Neural progenitor cell (in vitro differentiated cells): ENCODE data around the gene WDR54. TPM values are rescaled to one million over a fixed set of nuclear protein-coding genes. Genes with fewer than 3 reads are reported as not detected.
A peak's percentile ranks its signal among the peaks of the same experiment; 100 is the strongest.

ENCODE experiments used
- DNase-seq: peaks from one replicate; pipeline ENCODE4 v3.0.0-alpha.2; 2016; ENCODE audit warnings: low spot score
- H2AFZ ChIP-seq: fragments of 200-600 bp; sonication (generic); replicated peaks from 2 replicates; pipeline ENCODE4 v1.6.1; 2016; ENCODE audit warnings: antibody characterized with exemption
- H3F3A ChIP-seq: fragments of 200-600 bp; sonication (generic); 2 replicates; pipeline ENCODE4 v1.6.1; 2016; ENCODE audit warnings: antibody characterized with exemption, low read depth
- H3K27ac ChIP-seq: fragments of 200-600 bp; sonication (generic); 2 replicates; pipeline ENCODE4 v1.5.1; 2016; ENCODE audit warnings: mild to moderate bottlenecking
- H3K27me3 ChIP-seq: fragments of 200-600 bp; sonication (generic); 2 replicates; pipeline ENCODE4 v1.6.1; 2016; ENCODE audit warnings: mild to moderate bottlenecking, moderate library complexity
- H3K36me3 ChIP-seq: fragments of 200-600 bp; sonication (generic); 2 replicates; pipeline ENCODE4 v1.5.1; 2016
- H3K4me1 ChIP-seq: fragments of 200-600 bp; sonication (generic); 2 replicates; pipeline ENCODE4 v1.6.1; 2016; ENCODE audit warnings: mixed run types
- H3K4me2 ChIP-seq: fragments of 200-600 bp; sonication (generic); 2 replicates; pipeline ENCODE4 v1.6.1; 2016
- H3K4me3 ChIP-seq: fragments of 200-600 bp; sonication (generic); 2 replicates; pipeline ENCODE4 v1.5.1; 2016
- H3K79me2 ChIP-seq: fragments of 200-600 bp; sonication (generic); 2 replicates; pipeline ENCODE4 v1.6.1; 2016; ENCODE audit warnings: low read depth
- H3K9ac ChIP-seq: fragments of 200-600 bp; sonication (generic); 2 replicates; pipeline ENCODE4 v1.6.1; 2016
- H3K9me3 ChIP-seq: fragments of 200-600 bp; sonication (generic); 2 replicates; pipeline ENCODE4 v1.5.1; 2016; ENCODE audit warnings: low read depth
- H4K20me1 ChIP-seq: fragments of 200-600 bp; sonication (generic); 2 replicates; pipeline ENCODE4 v1.6.1; 2016; ENCODE audit warnings: low read depth
- H3K27ac Mint-ChIP-seq: 3 replicates; pipeline ENCODE4 v1.8.0; 2021; ENCODE audit warnings: mixed read lengths
- H3K27me3 Mint-ChIP-seq: 2 replicates; pipeline ENCODE4 v1.8.0; 2022; ENCODE audit warnings: low read depth, mild to moderate bottlenecking, inconsistent platforms, moderate library complexity, mixed read lengths; ENCODE audit not compliant: insufficient read depth
- H3K36me3 Mint-ChIP-seq: 3 replicates; pipeline ENCODE4 v1.8.0; 2021; ENCODE audit warnings: mixed read lengths
- H3K4me1 Mint-ChIP-seq: 3 replicates; pipeline ENCODE4 v1.8.0; 2021; ENCODE audit warnings: mixed read lengths
- H3K4me3 Mint-ChIP-seq: 3 replicates; pipeline ENCODE4 v1.8.0; 2021; ENCODE audit warnings: mild to moderate bottlenecking, moderate library complexity, mixed read lengths
- H3K9me3 Mint-ChIP-seq: 3 replicates; pipeline ENCODE4 v1.8.0; 2020; ENCODE audit warnings: mixed read lengths
- EZH2 ChIP-seq: fragments of 200-600 bp; sonication (generic); IDR thresholded peaks from 2 replicates; pipeline ENCODE4 v1.6.1; 2017; ENCODE audit warnings: antibody characterized with exemption, mild to moderate bottlenecking, moderate library complexity
- EZH2phosphoT487 ChIP-seq: fragments of 200-600 bp; sonication (generic); IDR thresholded peaks from 2 replicates; pipeline ENCODE4 v1.6.1; 2017; ENCODE audit warnings: antibody characterized with exemption
- total RNA-seq: library from RNA; depleted of rRNA; stranded (reverse); fragments of >200 nt; gene quantifications from 2 replicates; pipeline ENCODE4 v1.2.3, GENCODE V29; 2015; ENCODE audit warnings: low replicate concordance
- TF ChIP-seq, protein P1 (sequence below): fragments of 200-600 bp; sonication (generic); IDR thresholded peaks from 2 replicates; pipeline ENCODE4 v1.5.1; 2017; ENCODE audit warnings: antibody characterized with exemption, mild to moderate bottlenecking

Gene WDR54
- total RNA-seq, 1 donor from 2014 or later: 88.1 TPM

- H3K4me1 Mint-ChIP-seq: peaks cover 31% of the 10 kb centered on the region
- no peaks in the 10 kb centered on the region for H3K36me3 ChIP-seq
- no peaks in the 10 kb centered on the region for H3K27me3 ChIP-seq
- peaks cover 12% of the 10 kb centered on the region for H3K36me3 Mint-ChIP-seq
- no peak overlapping the region for H2AFZ ChIP-seq
- TF ChIP-seq, protein P1, sequence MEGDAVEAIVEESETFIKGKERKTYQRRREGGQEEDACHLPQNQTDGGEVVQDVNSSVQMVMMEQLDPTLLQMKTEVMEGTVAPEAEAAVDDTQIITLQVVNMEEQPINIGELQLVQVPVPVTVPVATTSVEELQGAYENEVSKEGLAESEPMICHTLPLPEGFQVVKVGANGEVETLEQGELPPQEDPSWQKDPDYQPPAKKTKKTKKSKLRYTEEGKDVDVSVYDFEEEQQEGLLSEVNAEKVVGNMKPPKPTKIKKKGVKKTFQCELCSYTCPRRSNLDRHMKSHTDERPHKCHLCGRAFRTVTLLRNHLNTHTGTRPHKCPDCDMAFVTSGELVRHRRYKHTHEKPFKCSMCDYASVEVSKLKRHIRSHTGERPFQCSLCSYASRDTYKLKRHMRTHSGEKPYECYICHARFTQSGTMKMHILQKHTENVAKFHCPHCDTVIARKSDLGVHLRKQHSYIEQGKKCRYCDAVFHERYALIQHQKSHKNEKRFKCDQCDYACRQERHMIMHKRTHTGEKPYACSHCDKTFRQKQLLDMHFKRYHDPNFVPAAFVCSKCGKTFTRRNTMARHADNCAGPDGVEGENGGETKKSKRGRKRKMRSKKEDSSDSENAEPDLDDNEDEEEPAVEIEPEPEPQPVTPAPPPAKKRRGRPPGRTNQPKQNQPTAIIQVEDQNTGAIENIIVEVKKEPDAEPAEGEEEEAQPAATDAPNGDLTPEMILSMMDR: peak; percentile 16
- no peak for TF ChIP-seq EZH2phosphoT487
- H3K27me3 Mint-ChIP-seq: peaks cover 15% of the 10 kb centered on the region
- H3K27ac Mint-ChIP-seq: no peak overlapping the region
- peaks cover 15% of the 10 kb centered on the region for H3K4me1 ChIP-seq
- H3K4me2 ChIP-seq: no peak overlapping the region
- H4K20me1 ChIP-seq: no peaks in the 10 kb centered on the region
- peak overlapping the region; percentile 15 for H3K4me3 Mint-ChIP-seq
- H3K9me3 ChIP-seq: no peaks in the 10 kb centered on the region
- H3K27ac ChIP-seq: no peak overlapping the region
- peaks cover 37% of the 10 kb centered on the region for H3F3A ChIP-seq
- H3K9me3 Mint-ChIP-seq: no peaks in the 10 kb centered on the region
- no peak overlapping the region for H3K4me3 ChIP-seq
- no peak for DNase-seq
- H3K9ac ChIP-seq: no peak overlapping the region
- peaks cover 32% of the 10 kb centered on the region for H3K79me2 ChIP-seq
Observed at GRCh38 chr2:74461187-74462053, 39.9 kb downstream of the WDR54 start.

DNA sequence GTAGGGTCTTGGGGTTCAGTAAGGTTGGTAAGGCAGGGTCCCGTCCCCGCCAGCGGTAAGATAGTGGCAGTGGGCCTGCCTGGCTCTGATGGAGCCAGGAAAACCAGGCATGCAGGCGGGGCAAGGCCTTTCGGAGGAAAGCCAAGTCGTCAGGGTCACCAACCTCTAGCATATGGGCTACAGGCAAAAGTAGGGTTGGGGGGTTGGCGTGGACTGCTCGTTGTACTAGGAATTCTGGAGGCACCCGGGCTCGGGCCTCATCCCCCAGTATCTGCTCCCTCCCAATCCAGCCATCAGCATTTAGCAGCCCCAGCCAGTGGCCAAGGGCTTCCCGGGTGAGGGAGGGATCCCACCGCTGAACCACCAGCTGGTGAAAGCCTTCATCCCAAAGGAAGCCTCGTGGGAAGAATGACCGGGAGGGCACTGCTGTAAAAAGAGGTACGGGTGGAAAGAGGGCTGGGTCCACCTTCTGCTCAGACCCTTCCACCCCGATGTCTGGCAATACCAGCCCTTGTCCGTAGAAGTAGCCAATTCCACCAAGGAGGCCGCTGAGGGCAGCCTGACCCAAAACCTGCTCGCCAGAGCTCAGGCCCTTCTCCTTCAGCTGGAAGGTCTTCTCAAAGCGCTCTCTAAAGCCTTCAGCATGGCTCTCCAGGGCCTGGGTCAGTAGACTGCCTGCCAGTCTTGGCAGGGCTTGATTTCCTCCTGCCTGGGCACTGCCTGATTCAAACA lies 40.7 kb downstream of the WDR54 start:
- peaks cover 9% of the 10 kb centered on the region for H3K4me1 ChIP-seq
- H3K4me1 Mint-ChIP-seq: peaks cover 23% of the 10 kb centered on the region
- H3K36me3 Mint-ChIP-seq: peaks cover 12% of the 10 kb centered on the region
- no peak overlapping the region for H3K9ac ChIP-seq
- peaks cover 15% of the 10 kb centered on the region for H3K27me3 Mint-ChIP-seq
- H3K4me3 ChIP-seq: no peak overlapping the region
- H3K27ac ChIP-seq: no peak overlapping the region
- H2AFZ ChIP-seq: no peak overlapping the region
- no peaks in the 10 kb centered on the region for H4K20me1 ChIP-seq
- H3K4me2 ChIP-seq: no peak overlapping the region
- no peaks in the 10 kb centered on the region for H3K36me3 ChIP-seq
- H3K9me3 ChIP-seq: no peaks in the 10 kb centered on the region
- H3K4me3 Mint-ChIP-seq: peak overlapping the region; percentile 80
- no peak overlapping the region for H3K27ac Mint-ChIP-seq
- TF ChIP-seq EZH2phosphoT487 (no peak), EZH2 (no peak)
- TF ChIP-seq, protein P1: no peak
- H3K79me2 ChIP-seq: peaks cover 28% of the 10 kb centered on the region
- peaks cover 31% of the 10 kb centered on the region for H3F3A ChIP-seq
- H3K9me3 Mint-ChIP-seq: no peaks in the 10 kb centered on the region
- no peak for DNase-seq
- no peaks in the 10 kb centered on the region for H3K27me3 ChIP-seq

GRCh38 chr2:74462786-74463105 lies 41.2 kb downstream of the WDR54 start:
- DNase-seq: no peak
- TF ChIP-seq, protein P1: no peak
- no peak for TF ChIP-seq EZH2phosphoT487
- TF ChIP-seq EZH2: no peak
- H3K27ac ChIP-seq: no peak overlapping the region
- no peaks in the 10 kb centered on the region for H3K9me3 ChIP-seq
- no peak overlapping the region for H3K27ac Mint-ChIP-seq
- no peak overlapping the region for H3K9ac ChIP-seq
- no peak overlapping the region for H3K4me3 ChIP-seq
- peaks cover 30% of the 10 kb centered on the region for H3F3A ChIP-seq
- peaks cover 22% of the 10 kb centered on the region for H3K4me1 Mint-ChIP-seq
- H3K4me2 ChIP-seq: no peak overlapping the region
- H4K20me1 ChIP-seq: no peaks in the 10 kb centered on the region
- no peak overlapping the region for H2AFZ ChIP-seq
- H3K9me3 Mint-ChIP-seq: no peaks in the 10 kb centered on the region
- peaks cover 9% of the 10 kb centered on the region for H3K4me1 ChIP-seq
- H3K79me2 ChIP-seq: peaks cover 28% of the 10 kb centered on the region
- H3K4me3 Mint-ChIP-seq: peak overlapping the region; percentile 80
- H3K36me3 Mint-ChIP-seq: peaks cover 12% of the 10 kb centered on the region
- no peaks in the 10 kb centered on the region for H3K36me3 ChIP-seq
- H3K27me3 ChIP-seq: no peaks in the 10 kb centered on the region
- H3K27me3 Mint-ChIP-seq: peaks cover 15% of the 10 kb centered on the region
